Measurements from ENCODE around the gene TPRA1. TPM values are rescaled to one million over a fixed set of nuclear protein-coding genes. Genes with fewer than 3 reads are reported as not detected.

The TPRA1 gene
- total and polyA plus RNA-seq, 2 of the 4 experiments (the other 2 are of a cell fraction), result 17.9 to 40.1 TPM

GRCh38 chr3:127541320-127541719, 49.2 kb downstream of the TPRA1 start:
- no peak overlapping the region for H4K8ac ChIP-seq (ENCODE audit: low read depth in 2 of 2, low read length in 2 of 2)
- WGBS, 2 experiments (ENCODE audit: extremely low coverage in 2 of 2, insufficient read length in 1 of 2), result 67% methylated on average over 3 of the region's 5 CpGs; no CpG with 5 or more reads in 1 of the 2 experiments
- intact Hi-C loops (cut with micrococcal nuclease) (loop anchor here (10.0 kb wide), 1 partner anchor 537 kb away; no protein-coding TSS in a partner anchor), dilution Hi-C loops (cut with HindIII; ENCODE audit: low sequenced_read_pairs, unreplicated experiment) (no loop called here), in situ Hi-C loops (cut with MboI; ENCODE audit: low sequenced_read_pairs) (loop anchor here (10.0 kb wide), 1 partner anchor 867 kb away; no protein-coding TSS in a partner anchor)
- no peaks in the 10 kb centered on the region for H3K9me1 ChIP-seq (ENCODE audit: insufficient read depth, low read length)
- no peak overlapping the region for H2BK5ac ChIP-seq (ENCODE audit: low read depth, low read length, poor library complexity, severe bottlenecking)
- H2AK5ac ChIP-seq (ENCODE audit: low read depth, low read length), result no peak overlapping the region
- no peak overlapping the region for H3K4me3 ChIP-seq (ENCODE audit: insufficient read depth, low read depth, low read length)
- H3K9me3 ChIP-seq (ENCODE audit: control insufficient read depth, insufficient read depth, low read length), result no peaks in the 10 kb centered on the region
- H3K9ac ChIP-seq (ENCODE audit: low read depth, low read length), result no peak overlapping the region
- no peak overlapping the region for H4K91ac ChIP-seq (ENCODE audit: insufficient read depth, low read depth, low read length)
- H3K4me2 ChIP-seq (ENCODE audit: low read depth, low read length), result no peak overlapping the region
- DNase-seq (no peak), ATAC-seq (ENCODE audit: low read depth) (no peak)
- H3K23ac ChIP-seq (ENCODE audit: low read depth, low read length), result no peak overlapping the region
- no peak overlapping the region for H2AFZ ChIP-seq (replicated peaks; ENCODE audit: low read length, poor library complexity)
- POLR2A ChIA-PET (ENCODE audit: unreplicated experiment), result no interaction called here
- no peak overlapping the region for H3K56ac ChIP-seq (ENCODE audit: extremely low read depth, insufficient read depth, low read length)
- H2BK120ac ChIP-seq (ENCODE audit: low read depth, low read length), result no peak overlapping the region
- no peak overlapping the region for H4K5ac ChIP-seq (ENCODE audit: low read depth, low read length)
- H4K20me1 ChIP-seq (ENCODE audit: insufficient read depth, low read length), result no peaks in the 10 kb centered on the region
- H3K27me3 ChIP-seq (ENCODE audit: control insufficient read depth, insufficient read depth, low read length), result peaks cover 37% of the 10 kb centered on the region
- no peak overlapping the region for H3K14ac ChIP-seq (replicated peaks; ENCODE audit: low read depth, low read length)
- no peak overlapping the region for H2AK9ac ChIP-seq (replicated peaks; ENCODE audit: low read depth, low read length, poor library complexity)
- H3K27ac ChIP-seq (ENCODE audit: insufficient read depth, low read length), result no peak overlapping the region
- H3K36me3 ChIP-seq (ENCODE audit: control insufficient read depth, insufficient read depth, low read length), result no peaks in the 10 kb centered on the region
- no peaks in the 10 kb centered on the region for H3K79me1 ChIP-seq (ENCODE audit: low read depth in 1 of 2, low read length in 2 of 2)
- no peak overlapping the region for H3K4ac ChIP-seq (ENCODE audit: low read depth, low read length)
- H3K18ac ChIP-seq (ENCODE audit: low read depth, low read length), result no peak overlapping the region
- TF ChIP-seq ELK1 (IDR thresholded peaks at IDR 0.05; ENCODE audit: borderline replicate concordance, low read depth, low read length), result no peak
- no peak for TF ChIP-seq POLR2A (IDR thresholded peaks at IDR 0.05; ENCODE audit: low read depth, low read length)
- no peak for TF ChIP-seq MAFK (IDR thresholded peaks at IDR 0.05; ENCODE audit: low read depth, low read length)
- no peak for TF ChIP-seq NFE2L2 (IDR thresholded peaks at IDR 0.05; ENCODE audit: low read depth, low read length)
- no peak for TF ChIP-seq CHD1 (IDR thresholded peaks at IDR 0.05; ENCODE audit: low read depth, low read length)
- TF ChIP-seq MXI1 (IDR thresholded peaks at IDR 0.05; ENCODE audit: borderline replicate concordance, low read depth, low read length), result no peak
- TF ChIP-seq RAD21 (IDR thresholded peaks at IDR 0.05; ENCODE audit: low read length), result no peak
- TF ChIP-seq MAZ (IDR thresholded peaks at IDR 0.05; ENCODE audit: borderline replicate concordance, low read depth, low read length), result no peak
- no peak for TF ChIP-seq USF2 (IDR thresholded peaks at IDR 0.05; ENCODE audit: low read depth, low read length)
- TF ChIP-seq FOS (IDR thresholded peaks at IDR 0.05; ENCODE audit: low read depth, low read length), result no peak
- no peaks in the 10 kb centered on the region for H3K4me1 ChIP-seq (ENCODE audit: control insufficient read depth, insufficient read depth, low read length)
- no peak overlapping the region for H2BK15ac ChIP-seq (ENCODE audit: low read depth, low read length)
- no TSS peak for BruUV-seq (replicated peaks)
- CTCF ChIA-PET, result interaction anchor here (0.6 kb wide), 1 partner anchor 164 kb away, joined by 3 read pairs; no protein-coding TSS in a partner anchor
- H2BK20ac ChIP-seq (ENCODE audit: low read depth, low read length), result no peak overlapping the region
